ENCODE results near the gene VEPH1. TPM values are rescaled to one million over a fixed set of nuclear protein-coding genes. Genes with fewer than 3 reads are reported as not detected.
"Not testable (repeated sequence)": the region's sequence is repeated elsewhere in the genome, so short reads cannot be mapped to it uniquely, and the experiment has no call there.

VEPH1 gene
- total RNA-seq, 2 experiments from 2014 or later, result not detected

DNA sequence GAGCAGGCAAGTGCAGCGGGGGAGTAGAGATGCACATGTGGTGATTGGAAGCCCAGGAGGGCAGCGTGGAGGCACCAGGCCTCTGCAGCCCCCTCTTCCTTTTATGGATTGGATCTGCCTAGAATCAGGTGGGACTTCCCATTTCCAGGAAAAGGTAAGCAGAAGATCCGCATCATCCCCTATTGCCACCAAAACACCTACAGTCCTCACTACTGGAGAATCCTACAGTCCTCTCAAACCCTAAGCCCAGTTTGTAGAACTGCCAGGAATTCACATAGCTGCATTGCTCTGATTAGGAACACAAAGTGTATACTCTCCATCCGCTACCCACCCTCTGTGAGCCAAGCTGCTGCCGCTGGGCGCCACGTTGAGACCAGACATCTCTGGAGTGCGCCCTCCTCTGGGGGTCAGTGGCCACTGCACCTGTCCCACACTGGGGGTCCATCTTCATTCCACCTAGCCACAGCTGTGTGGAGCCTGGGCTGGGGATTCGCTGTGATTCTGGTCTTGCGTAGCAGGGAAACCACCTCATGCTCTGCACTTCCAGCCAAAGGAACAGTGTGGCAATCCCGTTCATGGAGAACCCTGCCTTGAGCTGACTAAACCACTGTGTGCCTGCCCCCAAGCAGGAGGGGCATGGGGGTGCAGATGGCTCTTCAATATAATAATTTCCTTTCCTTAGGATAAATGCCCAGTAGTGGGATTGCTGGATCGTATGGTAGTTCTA, 155.5 kb downstream of the VEPH1 start:
- peaks cover 5% of the 10 kb centered on the region for H3K9me3 Mint-ChIP-seq
- POLR2A ChIA-PET, result no interaction called here

GRCh38 chr3:157336252-157337009, 166.8 kb downstream of the VEPH1 start:
- Mint-ChIP-seq H3K36me3 (no peaks in the 10 kb centered on the region), H3K27ac (no peak overlapping the region), H3K4me1 (no peaks in the 10 kb centered on the region), H3K4me3 (no peak overlapping the region), H3K9me3 (peaks cover 5% of the 10 kb centered on the region), H3K27me3 (no peaks in the 10 kb centered on the region)
- POLR2A ChIA-PET, result no interaction called here
- DNase-seq, result no peak
- no peak for ATAC-seq (ENCODE audit: low read depth)

More for the DNA sequence above, 155.5 kb downstream of the VEPH1 start:
- DNase-seq, result no peak
- ATAC-seq (ENCODE audit: low read depth), result no peak
- H3K4me1 Mint-ChIP-seq, result no peaks in the 10 kb centered on the region
- H3K27ac Mint-ChIP-seq, result no peak overlapping the region
- H3K4me3 Mint-ChIP-seq, result no peak overlapping the region
- no peaks in the 10 kb centered on the region for H3K27me3 Mint-ChIP-seq
- no peaks in the 10 kb centered on the region for H3K36me3 Mint-ChIP-seq

DNA sequence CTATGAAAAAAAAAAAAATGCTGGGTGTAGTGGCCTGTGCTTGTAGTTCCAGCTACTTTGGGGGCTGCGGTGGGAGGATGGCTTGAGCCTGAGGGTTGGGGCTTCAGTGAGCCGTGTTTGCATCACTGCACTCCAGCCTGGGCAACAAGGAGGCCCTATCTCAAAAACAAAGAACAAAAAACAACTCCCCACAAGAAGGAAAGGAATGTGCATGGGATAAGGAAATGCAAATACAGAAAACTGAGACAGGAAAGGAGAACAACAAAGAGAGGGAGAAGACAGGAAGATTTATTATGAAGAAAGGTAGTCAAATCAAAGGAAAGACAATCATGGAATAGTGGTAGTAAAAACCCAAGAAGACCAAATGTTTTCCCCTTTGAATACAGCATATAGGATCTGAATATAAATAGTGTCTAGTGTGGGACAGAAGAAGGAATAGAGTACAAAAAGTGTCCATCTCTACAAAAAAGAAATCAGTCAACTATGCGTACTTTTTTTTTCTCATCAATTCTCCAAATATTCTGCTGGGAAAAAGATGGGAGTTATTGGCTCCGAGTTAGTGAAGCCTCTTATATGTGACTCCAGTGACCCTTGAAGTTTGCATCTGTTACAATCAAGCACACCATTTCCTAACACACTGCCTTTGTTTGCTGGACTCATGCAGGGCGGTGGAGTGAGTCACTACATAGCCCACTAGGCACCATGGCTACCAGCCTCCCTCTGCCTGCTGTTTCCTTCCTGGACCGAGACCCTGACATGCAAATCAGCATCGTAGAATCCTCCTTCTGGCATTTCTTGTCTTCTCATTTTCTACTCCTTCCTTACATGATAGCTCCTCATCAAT, 167.8 kb downstream of the VEPH1 start:
- H3K4me1 Mint-ChIP-seq, result no peaks in the 10 kb centered on the region

GRCh38 chr3:157333551-157333991, 169.6 kb downstream of the VEPH1 start:
- POLR2A ChIA-PET, result no interaction called here
- DNase-seq, result no peak
- Mint-ChIP-seq H3K36me3 (no peaks in the 10 kb centered on the region), H3K27me3 (no peaks in the 10 kb centered on the region), H3K4me1 (no peaks in the 10 kb centered on the region), H3K9me3 (no peaks in the 10 kb centered on the region), H3K27ac (no peak overlapping the region), H3K4me3 (no peak overlapping the region)
- no peak for ATAC-seq (ENCODE audit: low read depth)

More for the DNA sequence above, 167.8 kb downstream of the VEPH1 start:
- H3K4me3 Mint-ChIP-seq, result no peak overlapping the region
- no peaks in the 10 kb centered on the region for H3K36me3 Mint-ChIP-seq
- DNase-seq, result no peak
- no peaks in the 10 kb centered on the region for H3K27me3 Mint-ChIP-seq
- peaks cover 2% of the 10 kb centered on the region for H3K9me3 Mint-ChIP-seq
- POLR2A ChIA-PET, result no interaction called here
- ATAC-seq (ENCODE audit: low read depth), result no peak
- H3K27ac Mint-ChIP-seq, result no peak overlapping the region

- Mint-ChIP-seq H3K4me1 (no peaks in the 10 kb centered on the region), H3K4me3 (no peak overlapping the region), H3K36me3 (no peaks in the 10 kb centered on the region), H3K9me3 (no peaks in the 10 kb centered on the region), H3K27ac (no peak overlapping the region), H3K27me3 (peaks cover 2% of the 10 kb centered on the region)
- POLR2A ChIA-PET, result no interaction called here
- ATAC-seq (ENCODE audit: low read depth) (no peak), DNase-seq (no peak)
These were observed 173.0 kb downstream of the VEPH1 start for GRCh38 chr3:157330206-157330605.

DNA sequence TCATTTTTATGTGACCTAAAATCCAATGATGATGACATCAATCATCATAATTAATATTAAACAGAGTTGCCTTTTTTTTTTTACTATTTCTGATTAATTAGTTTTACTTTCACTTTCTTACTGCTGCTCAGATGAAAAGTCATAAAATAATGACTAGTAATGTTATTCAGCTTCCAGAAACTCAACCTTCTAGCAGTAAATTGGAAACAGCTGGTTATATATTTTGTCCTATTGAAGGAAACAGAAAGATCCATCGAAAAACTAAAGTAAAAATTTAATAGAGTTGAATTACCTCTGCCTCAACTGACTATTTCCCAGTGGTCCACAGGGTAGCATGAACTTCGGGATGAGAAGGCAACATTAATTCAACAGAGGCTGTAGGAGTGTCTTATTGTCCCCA, 173.7 kb downstream of the VEPH1 start:
- Mint-ChIP-seq H3K4me3 (no peak overlapping the region), H3K9me3 (no peaks in the 10 kb centered on the region), H3K27me3 (peaks cover 2% of the 10 kb centered on the region), H3K27ac (no peak overlapping the region), H3K36me3 (no peaks in the 10 kb centered on the region), H3K4me1 (no peaks in the 10 kb centered on the region)
- no peak for ATAC-seq (ENCODE audit: low read depth)
- POLR2A ChIA-PET, result no interaction called here
- no peak for DNase-seq

DNA sequence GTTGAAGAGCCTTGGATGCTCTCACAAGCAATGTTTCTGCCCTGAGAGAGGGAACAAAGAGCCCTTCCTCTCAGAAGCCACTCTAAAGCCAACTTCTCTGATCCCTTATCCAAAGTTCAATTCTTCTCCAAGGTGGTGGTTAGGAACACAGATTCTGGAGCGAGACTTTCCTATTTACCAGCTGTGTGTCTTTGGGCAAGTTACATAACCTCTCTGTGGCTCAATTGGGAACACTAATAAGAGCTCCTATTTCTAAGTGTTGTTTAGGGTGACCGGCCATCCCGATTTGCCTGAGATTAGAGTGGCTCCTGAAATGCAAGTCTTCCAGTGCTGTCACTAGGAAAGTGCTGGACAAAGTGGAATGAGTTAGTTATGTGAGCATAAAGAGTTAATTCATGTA, 175.4 kb downstream of the VEPH1 start:
- no peak for ATAC-seq (ENCODE audit: low read depth)
- no peak for DNase-seq
- H3K27ac Mint-ChIP-seq, result no peak overlapping the region
- POLR2A ChIA-PET, result no interaction called here
- H3K36me3 Mint-ChIP-seq, result no peaks in the 10 kb centered on the region
- H3K4me3 Mint-ChIP-seq, result no peak overlapping the region
- peaks cover 1% of the 10 kb centered on the region for H3K4me1 Mint-ChIP-seq
- H3K9me3 Mint-ChIP-seq, result no peaks in the 10 kb centered on the region
- peaks cover 2% of the 10 kb centered on the region for H3K27me3 Mint-ChIP-seq

- peaks cover 1% of the 10 kb centered on the region for H3K4me1 Mint-ChIP-seq
- ATAC-seq (ENCODE audit: low read depth) (no peak), DNase-seq (no peak)
- H3K27ac Mint-ChIP-seq, result no peak overlapping the region
- peaks cover 2% of the 10 kb centered on the region for H3K27me3 Mint-ChIP-seq
- H3K4me3 Mint-ChIP-seq, result no peak overlapping the region
- H3K9me3 Mint-ChIP-seq, result no peaks in the 10 kb centered on the region
- H3K36me3 Mint-ChIP-seq, result no peaks in the 10 kb centered on the region
- POLR2A ChIA-PET, result no interaction called here
These were observed 176.2 kb downstream of the VEPH1 start for GRCh38 chr3:157327018-157327417.

GRCh38 chr3:157324869-157325268, 178.3 kb downstream of the VEPH1 start:
- POLR2A ChIA-PET; H3K27ac Mint-ChIP-seq; H3K9me3 Mint-ChIP-seq; DNase-seq; H3K4me1 Mint-ChIP-seq; ATAC-seq (ENCODE audit: low read depth); H3K27me3 Mint-ChIP-seq; H3K36me3 Mint-ChIP-seq; H3K4me3 Mint-ChIP-seq: not testable (repeated sequence)

DNA sequence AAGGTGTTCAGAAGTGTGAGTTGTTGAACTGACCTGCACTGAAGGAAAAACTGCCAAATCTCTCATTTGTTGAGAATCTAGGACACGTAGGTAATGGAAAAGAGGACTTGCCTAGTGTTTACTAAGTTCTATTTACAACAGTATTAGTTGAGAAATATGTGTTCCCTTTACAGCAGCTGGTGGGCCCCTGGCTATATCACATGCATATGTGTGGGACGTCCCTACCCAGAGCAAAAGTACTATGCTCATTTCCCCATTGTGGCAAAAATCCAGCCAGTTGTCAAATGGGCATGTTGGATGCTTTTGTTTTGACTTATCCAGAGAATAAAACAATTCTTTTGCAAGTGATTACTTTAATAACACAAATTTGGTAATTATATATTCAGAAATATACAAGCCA, 179.9 kb downstream of the VEPH1 start:
- no peaks in the 10 kb centered on the region for H3K36me3 Mint-ChIP-seq
- no peak overlapping the region for H3K4me3 Mint-ChIP-seq
- H3K4me1 Mint-ChIP-seq, result peaks cover 1% of the 10 kb centered on the region
- POLR2A ChIA-PET, result no interaction called here
- peaks cover 3% of the 10 kb centered on the region for H3K27me3 Mint-ChIP-seq
- no peak for ATAC-seq (ENCODE audit: low read depth)
- DNase-seq, result no peak
- no peak overlapping the region for H3K27ac Mint-ChIP-seq
- H3K9me3 Mint-ChIP-seq, result no peaks in the 10 kb centered on the region

DNA sequence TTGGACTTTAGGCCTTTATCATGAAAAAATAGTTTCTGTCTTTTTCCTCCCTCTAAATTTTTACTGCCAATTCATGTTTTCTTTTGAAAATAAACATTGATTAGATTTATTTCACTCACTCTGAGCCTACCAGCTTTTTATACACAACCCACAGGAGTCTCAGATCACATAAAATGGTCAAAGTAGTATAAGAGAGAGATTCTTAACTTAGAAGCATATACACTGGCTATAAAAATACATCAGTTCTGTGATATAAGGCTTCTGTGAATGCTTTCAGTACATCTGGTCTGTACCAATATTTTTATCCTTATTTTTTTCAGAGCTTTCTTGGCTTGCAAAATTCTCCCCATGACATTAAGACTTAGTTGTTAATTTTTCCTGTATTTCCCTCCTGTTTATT, 183.5 kb downstream of the VEPH1 start:
- H3K9me3 Mint-ChIP-seq, result no peaks in the 10 kb centered on the region
- H3K36me3 Mint-ChIP-seq, result no peaks in the 10 kb centered on the region
- DNase-seq, result no peak
- H3K27ac Mint-ChIP-seq, result no peak overlapping the region
- POLR2A ChIA-PET, result no interaction called here
- peaks cover 1% of the 10 kb centered on the region for H3K4me1 Mint-ChIP-seq
- no peak overlapping the region for H3K4me3 Mint-ChIP-seq
- no peak for ATAC-seq (ENCODE audit: low read depth)
- peaks cover 2% of the 10 kb centered on the region for H3K27me3 Mint-ChIP-seq

DNA sequence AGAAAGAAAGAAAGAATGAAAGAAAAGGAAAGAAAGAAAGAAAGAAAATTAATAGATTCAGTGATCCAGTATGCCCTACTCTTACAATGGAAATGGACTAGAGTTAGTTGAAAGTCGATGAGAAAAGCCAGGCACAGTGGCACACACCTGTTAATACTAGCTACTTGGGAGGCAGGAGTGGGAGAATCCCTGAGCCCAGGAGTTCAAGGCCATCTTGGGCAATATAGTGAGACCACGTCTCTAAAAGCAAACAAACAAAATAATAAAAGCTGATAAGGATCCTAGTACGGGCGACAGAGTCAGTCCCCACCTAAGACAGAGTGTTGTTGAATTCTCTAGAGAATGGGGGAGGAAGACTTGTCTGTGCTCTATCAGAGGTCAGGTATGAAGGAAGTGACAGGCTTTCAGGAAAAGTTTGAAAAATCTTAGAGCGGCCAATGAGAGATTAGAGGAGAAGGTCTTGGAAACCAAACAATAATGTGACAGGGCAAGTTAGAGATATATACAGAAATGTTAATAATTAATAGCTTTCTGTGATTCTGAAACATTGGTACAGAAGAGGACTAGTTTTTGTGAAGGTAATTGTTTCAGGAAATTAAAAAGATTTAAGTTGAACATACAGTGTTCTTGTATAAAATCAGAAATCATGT, 184.5 kb downstream of the VEPH1 start:
- no peaks in the 10 kb centered on the region for H3K4me1 Mint-ChIP-seq
- no peaks in the 10 kb centered on the region for H3K9me3 Mint-ChIP-seq
- no peak for ATAC-seq (ENCODE audit: low read depth)
- no peaks in the 10 kb centered on the region for H3K36me3 Mint-ChIP-seq
- POLR2A ChIA-PET, result no interaction called here
- peaks cover 2% of the 10 kb centered on the region for H3K27me3 Mint-ChIP-seq
- no peak overlapping the region for H3K4me3 Mint-ChIP-seq
- no peak for DNase-seq
- no peak overlapping the region for H3K27ac Mint-ChIP-seq

GRCh38 chr3:157317895-157318294, 185.3 kb downstream of the VEPH1 start:
- H3K36me3 Mint-ChIP-seq, result no peaks in the 10 kb centered on the region
- no peaks in the 10 kb centered on the region for H3K9me3 Mint-ChIP-seq
- POLR2A ChIA-PET, result no interaction called here
- no peak for ATAC-seq (ENCODE audit: low read depth)
- no peak overlapping the region for H3K27ac Mint-ChIP-seq
- peaks cover 2% of the 10 kb centered on the region for H3K27me3 Mint-ChIP-seq
- H3K4me3 Mint-ChIP-seq, result no peak overlapping the region
- no peaks in the 10 kb centered on the region for H3K4me1 Mint-ChIP-seq
- no peak for DNase-seq

Measured in activated naive CD8-positive, alpha-beta T cell treated with anti-CD3 and anti-CD28 coated beads, Interleukin-2, amount 10 ng/mL, durations not matched to agents 7 days and 5 days (primary cell).